WTC11 (cell line): ENCODE measurements around the gene MAGI3.

Source experiments
- NR3C1 ChIP-seq: sonication (generic); formaldehyde crosslinking; conservative IDR thresholded peaks from 2 replicates; pipeline ENCODE4 v1.8.1; 2023; ENCODE audit warnings: low read depth, mild to moderate bottlenecking, missing genetic modification reagents
- ZNF121 ChIP-seq: sonication (generic); formaldehyde crosslinking; IDR thresholded peaks from 2 replicates; pipeline ENCODE4 v1.8.0; 2023; ENCODE audit warnings: missing genetic modification reagents
- TF ChIP-seq, protein P1 (sequence below): fragments of 200-600 bp; IDR thresholded peaks from 2 replicates; pipeline ENCODE4 v1.8.0; 2022; ENCODE audit warnings: antibody characterized with exemption
- TF ChIP-seq, protein P2 (sequence below): sonication (generic); formaldehyde crosslinking; IDR thresholded peaks from 2 replicates; pipeline ENCODE4 v1.8.0; 2022; ENCODE audit warnings: mild to moderate bottlenecking, missing genetic modification reagents

GRCh38 chr1:113438505-113439276 is 48.4 kb downstream of the MAGI3 start:
- TF ChIP-seq, protein P1, sequence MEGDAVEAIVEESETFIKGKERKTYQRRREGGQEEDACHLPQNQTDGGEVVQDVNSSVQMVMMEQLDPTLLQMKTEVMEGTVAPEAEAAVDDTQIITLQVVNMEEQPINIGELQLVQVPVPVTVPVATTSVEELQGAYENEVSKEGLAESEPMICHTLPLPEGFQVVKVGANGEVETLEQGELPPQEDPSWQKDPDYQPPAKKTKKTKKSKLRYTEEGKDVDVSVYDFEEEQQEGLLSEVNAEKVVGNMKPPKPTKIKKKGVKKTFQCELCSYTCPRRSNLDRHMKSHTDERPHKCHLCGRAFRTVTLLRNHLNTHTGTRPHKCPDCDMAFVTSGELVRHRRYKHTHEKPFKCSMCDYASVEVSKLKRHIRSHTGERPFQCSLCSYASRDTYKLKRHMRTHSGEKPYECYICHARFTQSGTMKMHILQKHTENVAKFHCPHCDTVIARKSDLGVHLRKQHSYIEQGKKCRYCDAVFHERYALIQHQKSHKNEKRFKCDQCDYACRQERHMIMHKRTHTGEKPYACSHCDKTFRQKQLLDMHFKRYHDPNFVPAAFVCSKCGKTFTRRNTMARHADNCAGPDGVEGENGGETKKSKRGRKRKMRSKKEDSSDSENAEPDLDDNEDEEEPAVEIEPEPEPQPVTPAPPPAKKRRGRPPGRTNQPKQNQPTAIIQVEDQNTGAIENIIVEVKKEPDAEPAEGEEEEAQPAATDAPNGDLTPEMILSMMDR = no peak
- TF ChIP-seq, protein P2, sequence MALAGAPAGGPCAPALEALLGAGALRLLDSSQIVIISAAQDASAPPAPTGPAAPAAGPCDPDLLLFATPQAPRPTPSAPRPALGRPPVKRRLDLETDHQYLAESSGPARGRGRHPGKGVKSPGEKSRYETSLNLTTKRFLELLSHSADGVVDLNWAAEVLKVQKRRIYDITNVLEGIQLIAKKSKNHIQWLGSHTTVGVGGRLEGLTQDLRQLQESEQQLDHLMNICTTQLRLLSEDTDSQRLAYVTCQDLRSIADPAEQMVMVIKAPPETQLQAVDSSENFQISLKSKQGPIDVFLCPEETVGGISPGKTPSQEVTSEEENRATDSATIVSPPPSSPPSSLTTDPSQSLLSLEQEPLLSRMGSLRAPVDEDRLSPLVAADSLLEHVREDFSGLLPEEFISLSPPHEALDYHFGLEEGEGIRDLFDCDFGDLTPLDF = no peak
- TF ChIP-seq NR3C1 (CRISPR knock-in tag) (no peak), ZNF121 (CRISPR knock-in tag) (no peak)
